H1 (cell line): ENCODE data around the gene HCAR2. TPM values are rescaled to one million over a fixed set of nuclear protein-coding genes. Genes with fewer than 3 reads are reported as not detected.
"Not testable (repeated sequence)": the region's sequence is repeated elsewhere in the genome, so short reads cannot be mapped to it uniquely, and the experiment has no call there.

Experiments used
- CTCF ChIA-PET: fragments of 300-600 bp; sonication (Branson Sonifier 250); formaldehyde crosslinking; loops from one replicate; lab custom pipeline; 2021; ENCODE audit not compliant: partially characterized antibody; lab: Charles Lee
- POLR2A ChIA-PET: fragments of 300-600 bp; sonication (Branson Sonifier 250); formaldehyde crosslinking; loops from one replicate; lab custom pipeline; 2021; ENCODE audit warnings: inconsistent platforms; ENCODE audit not compliant: partially characterized antibody; lab: Charles Lee
- DNase-seq, 2 experiments: peaks; one replicate each; pipeline versions ENCODE4 v3.0.0 to v3.0.0-alpha.2; 2010 to 2022; ENCODE audit warnings: low spot score in 2 of 2, low read depth in 1 of 2, mixed read lengths in 1 of 2
- FAIRE-seq: peaks from 2 replicates; lab custom pipeline; 2011; peaks lifted over from hg19 to GRCh38; lab: Jason Lieb, UNC
- H2AFZ ChIP-seq: 2 replicates; pipeline ENCODE4 v1.8.1; 2012; ENCODE audit warnings: low read length, inconsistent platforms
- H2AK5ac ChIP-seq: 2 replicates; pipeline ENCODE4 v1.6.1; 2013; ENCODE audit warnings: low read depth, low read length
- H2BK120ac ChIP-seq: replicated peaks from 2 replicates; pipeline ENCODE3; 2013; ENCODE audit warnings: low read depth, low read length, inconsistent platforms
- H2BK12ac ChIP-seq: 2 replicates; pipeline ENCODE4 v1.6.1; 2013; ENCODE audit warnings: low read depth, low read length
- H2BK15ac ChIP-seq: 2 replicates; pipeline ENCODE4 v1.6.1; 2013; ENCODE audit warnings: low read length
- H2BK20ac ChIP-seq: 2 replicates; pipeline ENCODE4 v1.6.1; 2013; ENCODE audit warnings: low read length
- H2BK5ac ChIP-seq: 2 replicates; pipeline ENCODE4 v1.6.1; 2013; ENCODE audit warnings: low read depth, low read length
- H3K14ac ChIP-seq: 2 replicates; pipeline ENCODE4 v1.6.1; 2013; ENCODE audit warnings: inconsistent platforms; ENCODE audit not compliant: insufficient read length
- H3K18ac ChIP-seq: 2 replicates; pipeline ENCODE4 v1.6.1; 2013; ENCODE audit warnings: low read length; ENCODE audit errors: extremely low read depth
- H3K23ac ChIP-seq: 2 replicates; pipeline ENCODE4 v1.6.1; 2013; ENCODE audit warnings: inconsistent platforms; ENCODE audit not compliant: insufficient read length
- H3K23me2 ChIP-seq: 2 replicates; pipeline ENCODE4 v1.6.1; 2013; ENCODE audit warnings: low read depth, low read length
- H3K27ac ChIP-seq: 2 replicates; pipeline ENCODE4 v1.6.1; 2011; ENCODE audit warnings: low read depth, low read length, inconsistent platforms
- H3K27me3 ChIP-seq, 4 experiments: replicated peaks in 1 of 4; 1 replicate in 1 of 4; 2 replicates in 3 of 4; pipeline versions ENCODE4 v1.6.1 to v1.8.1; 2011 to 2013; ENCODE audit warnings: low read length in 3 of 4, mild to moderate bottlenecking in 3 of 4, inconsistent platforms in 2 of 4, mixed read lengths in 2 of 4, moderate library complexity in 1 of 4; ENCODE audit not compliant: control insufficient read depth in 3 of 4, insufficient read depth in 3 of 4; ENCODE audit errors: extremely low read depth in 1 of 4
- H3K36me3 ChIP-seq, 4 experiments: 2 replicates each; pipeline versions ENCODE4 v1.6.1 to v1.8.1; 2011 to 2013; ENCODE audit warnings: mild to moderate bottlenecking in 4 of 4, low read length in 3 of 4, moderate library complexity in 2 of 4, control low read depth in 1 of 4, inconsistent platforms in 1 of 4; ENCODE audit not compliant: insufficient read depth in 4 of 4, control insufficient read depth in 2 of 4
- H3K4ac ChIP-seq: replicated peaks from 2 replicates; pipeline ENCODE3; 2013; ENCODE audit warnings: low read length, low read depth, mixed read lengths, inconsistent platforms; ENCODE audit not compliant: insufficient read length
- H3K4me1 ChIP-seq, 4 experiments: replicated peaks in 1 of 4; 1 replicate in 1 of 4; 2 replicates in 3 of 4; pipeline versions ENCODE4 v1.6.1 to v1.8.1; 2011 to 2013; ENCODE audit warnings: low read length in 3 of 4, inconsistent platforms in 2 of 4, mixed read lengths in 1 of 4; ENCODE audit not compliant: insufficient read depth in 4 of 4, control insufficient read depth in 3 of 4
- H3K4me2 ChIP-seq, 2 experiments: 2 replicates each; pipeline versions ENCODE4 v1.6.1 to v1.8.1; 2011 to 2013; ENCODE audit warnings: low read depth in 2 of 2, low read length in 2 of 2, control low read depth in 1 of 2, inconsistent platforms in 1 of 2, mild to moderate bottlenecking in 1 of 2; ENCODE audit not compliant: insufficient read depth in 1 of 2
- H3K4me3 ChIP-seq, 4 experiments: fragments of 200-600, 300-600 bp in 1 of 4; sonication (generic), shearing (Covaris generic), sonication (Bioruptor Twin) in 1 of 4; 2 replicates each; pipeline versions ENCODE4 v1.5.1 to v1.8.1; 2011 to 2016; ENCODE audit warnings: low read length in 4 of 4, low read depth in 3 of 4, control low read depth in 2 of 4, inconsistent platforms in 2 of 4, mild to moderate bottlenecking in 2 of 4, mixed read lengths in 1 of 4, moderate library complexity in 1 of 4; ENCODE audit not compliant: insufficient read depth in 2 of 4; ENCODE audit errors: extremely low read depth in 1 of 4
- H3K56ac ChIP-seq: replicated peaks from 2 replicates; pipeline ENCODE3; 2013; ENCODE audit warnings: low read depth, mild to moderate bottlenecking, mixed read lengths, low read length, inconsistent platforms; ENCODE audit not compliant: insufficient read length
- H3K79me1 ChIP-seq: 2 replicates; pipeline ENCODE4 v1.6.1; 2013; ENCODE audit warnings: low read depth, low read length, control low read depth
- H3K79me2 ChIP-seq, 2 experiments: 2 replicates each; pipeline versions ENCODE4 v1.6.1 to v1.8.1; 2012 to 2013; ENCODE audit warnings: low read length in 2 of 2, mild to moderate bottlenecking in 2 of 2, inconsistent platforms in 1 of 2; ENCODE audit not compliant: insufficient read depth in 2 of 2, control insufficient read depth in 1 of 2
- H3K9ac ChIP-seq, 4 experiments: replicated peaks in 1 of 4; 1 replicate in 1 of 4; 2 replicates in 3 of 4; pipeline versions ENCODE4 v1.6.1 to v1.8.1; 2011 to 2013; ENCODE audit warnings: low read depth in 3 of 4, low read length in 3 of 4, control low read depth in 2 of 4, mild to moderate bottlenecking in 2 of 4, moderate library complexity in 2 of 4, inconsistent platforms in 1 of 4; ENCODE audit errors: extremely low read depth in 1 of 4
- H3K9me3 ChIP-seq, 2 experiments: 2 replicates each; pipeline versions ENCODE4 v1.6.1 to v1.8.1; 2012 to 2013; ENCODE audit warnings: mild to moderate bottlenecking in 2 of 2, moderate library complexity in 2 of 2, control low read depth in 1 of 2, inconsistent platforms in 1 of 2, low read depth in 1 of 2, low read length in 1 of 2, mixed read lengths in 1 of 2; ENCODE audit not compliant: insufficient read depth in 2 of 2
- H4K20me1 ChIP-seq, 2 experiments: replicated peaks in 1 of 2; 2 replicates each; pipeline versions ENCODE3 to v1.8.1; 2011 to 2013; ENCODE audit warnings: inconsistent platforms in 2 of 2, low read length in 2 of 2, mild to moderate bottlenecking in 1 of 2; ENCODE audit not compliant: insufficient read depth in 2 of 2, control insufficient read depth in 1 of 2
- H4K5ac ChIP-seq: 2 replicates; pipeline ENCODE4 v1.6.1; 2013; ENCODE audit warnings: low read length, low read depth, mixed read lengths, inconsistent platforms; ENCODE audit not compliant: insufficient read length
- H4K8ac ChIP-seq: 2 replicates; pipeline ENCODE4 v1.8.0; 2013; ENCODE audit warnings: mild to moderate bottlenecking, moderate library complexity, low read length, inconsistent platforms; ENCODE audit not compliant: insufficient read depth; ENCODE audit errors: extremely low read depth
- H4K91ac ChIP-seq: replicated peaks from 2 replicates; pipeline ENCODE3; 2013; ENCODE audit warnings: low read length, mixed read lengths, inconsistent platforms; ENCODE audit not compliant: insufficient read length
- WGBS, 2 experiments: shearing (Covaris generic) in 1 of 2; methylation state at CpG; one replicate each; pipeline versions ENCODE4 v1.1.6 to v1.1.7; 2013 to 2015; ENCODE audit warnings: low lambda C conversion rate in 2 of 2, mixed read lengths in 2 of 2, inconsistent platforms in 1 of 2, low coverage in 1 of 2, missing lambda C conversion rate in 1 of 2; ENCODE audit not compliant: insufficient replicate concordance in 2 of 2, insufficient coverage in 1 of 2, insufficient read length in 1 of 2; ENCODE audit errors: extremely low coverage in 1 of 2, missing lambda C conversion rate in 1 of 2; 5-methylcytosine and 5-hydroxymethylcytosine counted together
- polyA plus RNA-seq, 7 experiments: library from polyadenylated mRNA; depleted of rRNA in 3 of 7; stranded (reverse) in 5 of 7; unstranded in 2 of 7; fragments of >200 nt in 5 of 7; fragments of 200-250 nt in 2 of 7; gene quantifications; 1 replicate in 5 of 7; 2 replicates in 1 of 7; 4 replicates in 1 of 7; pipeline versions ENCODE4 v1.2.1 to v1.2.3, GENCODE V29; 2011 to 2013; ENCODE audit warnings: missing spikeins in 2 of 7, mixed read lengths in 2 of 7
- total RNA-seq: library from RNA; stranded (reverse); fragmentation: NEBNext Ultra II Directional; extraction: Animal tissue kit (Norgen Biotek cat#: 25700); gene quantifications from 2 replicates; pipeline ENCODE4 v1.2.1, GENCODE V29; 2021

The HCAR2 gene
- total and polyA plus RNA-seq, 2 of the 8 experiments (the other 6 are each of a cell fraction or from before 2014, with no cell fraction given), result not detected

- H3K27me3 ChIP-seq, H3K79me2 ChIP-seq, H3K14ac ChIP-seq, H3K23me2 ChIP-seq, H3K4me2 ChIP-seq, H3K56ac ChIP-seq, H4K8ac ChIP-seq, H3K4me1 ChIP-seq, H2AK5ac ChIP-seq, H2BK5ac ChIP-seq, H3K27ac ChIP-seq, H4K5ac ChIP-seq, FAIRE-seq, H2BK120ac ChIP-seq, H3K79me1 ChIP-seq, H4K20me1 ChIP-seq, H4K91ac ChIP-seq, H3K23ac ChIP-seq, H3K9me3 ChIP-seq, H3K4me3 ChIP-seq, H2BK20ac ChIP-seq, POLR2A ChIA-PET, H2BK12ac ChIP-seq, CTCF ChIA-PET, H2BK15ac ChIP-seq, H3K18ac ChIP-seq, H2AFZ ChIP-seq, H3K4ac ChIP-seq, DNase-seq, H3K36me3 ChIP-seq, H3K9ac ChIP-seq: not testable (repeated sequence)
- 85% methylated on average over 6 of the region's 6 CpGs; no CpG with 5 or more reads in 1 of the 2 experiments for WGBS, 2 experiments
Observed at GRCh38 chr12:122680989-122681388, 22.2 kb downstream of the HCAR2 start.

- H4K8ac ChIP-seq, H3K4me2 ChIP-seq, H3K4ac ChIP-seq, H3K79me2 ChIP-seq, H3K4me1 ChIP-seq, H2AK5ac ChIP-seq, H3K23me2 ChIP-seq, H2BK12ac ChIP-seq, H3K14ac ChIP-seq, H2BK5ac ChIP-seq, H4K91ac ChIP-seq, H3K18ac ChIP-seq, H3K79me1 ChIP-seq, H2BK120ac ChIP-seq, H3K9me3 ChIP-seq, H2BK15ac ChIP-seq, H4K20me1 ChIP-seq, H4K5ac ChIP-seq, H3K36me3 ChIP-seq, H3K4me3 ChIP-seq, H3K23ac ChIP-seq, FAIRE-seq, H3K9ac ChIP-seq, H2AFZ ChIP-seq, H3K27me3 ChIP-seq, DNase-seq, H3K27ac ChIP-seq, H2BK20ac ChIP-seq, H3K56ac ChIP-seq: not testable (repeated sequence)
- POLR2A ChIA-PET, result interaction anchor here (0.8 kb wide), 1 partner anchor 48 kb away, joined by 3 read pairs; no protein-coding TSS in a partner anchor
- WGBS, 2 experiments, result 97% methylated on average over 15 of the region's 32 CpGs; no CpG with 5 or more reads in 1 of the 2 experiments
- CTCF ChIA-PET, result interaction anchor here (0.7 to 1.3 kb wide), 2 partner anchors 17 to 39 kb away, joined by 3 to 4 read pairs; no protein-coding TSS in a partner anchor
Observed at GRCh38 chr12:122676781-122677180, 26.4 kb downstream of the HCAR2 start.
